ENCODE data around the gene CD1E.

Gene CD1E

GRCh38 chr1:158353303-158354075 lies at the start of gene CD1E:
Gene CD1E (plus strand): TSS chr1:158353894. CDS start chr1:158353989, 95 bp downstream.
- ATAC-seq: no peak
- Mint-ChIP-seq H3K27me3 (peaks cover 35% of the 10 kb centered on the region), H3K9me3 (no peaks in the 10 kb centered on the region), H3K4me3 (no peak within 1 kb of the TSS), H3K27ac (peak within 1 kb of the TSS in 1 of 2 donors; percentile 2), H3K4me1 (no peaks in the 10 kb centered on the region)
- no peak for DNase-seq

- Mint-ChIP-seq H3K4me1 (no peaks in the 10 kb centered on the region), H3K4me3 (no peak overlapping the region), H3K9me3 (peaks cover 15 to 28% of the 10 kb centered on the region in 2 donors), H3K27ac (no peak overlapping the region), H3K27me3 (no peaks in the 10 kb centered on the region)
- DNase-seq (no peak), ATAC-seq (no peak)
These were observed 43.1 kb upstream of the CD1E start for GRCh38 chr1:158310623-158311022.

DNA sequence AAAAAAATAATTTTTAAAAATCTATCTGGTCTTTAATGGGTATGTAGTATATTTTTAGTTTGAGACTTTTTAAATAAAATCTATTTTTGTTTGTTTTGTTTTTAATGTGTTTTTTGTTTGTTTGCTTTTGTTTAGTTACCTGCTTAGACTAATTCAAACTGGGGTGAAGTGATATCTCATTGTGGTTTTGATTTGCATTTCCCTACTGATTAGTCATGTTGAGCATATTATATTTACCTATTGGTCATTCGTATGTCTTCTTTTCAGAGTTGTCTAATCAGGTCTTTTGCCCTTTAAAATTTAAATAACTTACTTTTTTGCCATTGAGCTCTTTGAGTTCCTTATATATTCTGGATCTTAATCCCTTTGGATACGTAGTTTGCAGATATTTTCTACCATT lies 42.6 kb upstream of the CD1E start:
- Mint-ChIP-seq H3K9me3 (peaks cover 15 to 28% of the 10 kb centered on the region in 2 donors), H3K27me3 (no peaks in the 10 kb centered on the region), H3K4me1 (no peaks in the 10 kb centered on the region), H3K4me3 (no peak overlapping the region), H3K27ac (no peak overlapping the region)
- no peak for DNase-seq
- no peak for ATAC-seq

GRCh38 chr1:158323866-158324265 lies 29.8 kb upstream of the CD1E start:
- no peak overlapping the region for H3K27ac Mint-ChIP-seq
- H3K27me3 Mint-ChIP-seq: peaks cover 19% of the 10 kb centered on the region
- peaks cover 0 to 11% of the 10 kb centered on the region in 2 donors for H3K9me3 Mint-ChIP-seq
- DNase-seq (no peak), ATAC-seq (no peak)
- no peak overlapping the region for H3K4me3 Mint-ChIP-seq
- H3K4me1 Mint-ChIP-seq: no peaks in the 10 kb centered on the region

DNA sequence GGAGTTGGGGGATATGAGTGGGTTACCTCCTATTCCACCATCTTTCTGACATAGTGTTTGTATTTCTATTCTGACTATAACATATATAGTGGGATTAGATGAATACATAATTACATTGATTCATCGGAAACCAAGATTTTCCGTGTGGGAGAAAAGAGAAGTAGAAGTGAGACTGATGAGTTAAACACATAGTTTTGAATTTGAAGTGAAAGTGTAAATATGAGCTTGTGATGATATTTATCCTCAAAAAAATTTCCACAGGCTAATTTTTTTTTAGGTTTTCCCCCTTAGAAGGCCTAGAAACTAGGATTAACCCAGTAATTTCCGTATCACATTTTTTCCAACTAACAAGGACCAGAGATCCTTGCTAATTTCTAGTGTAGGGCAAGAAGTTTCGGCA lies 29.3 kb upstream of the CD1E start:
- no peak overlapping the region for H3K4me3 Mint-ChIP-seq
- DNase-seq (no peak), ATAC-seq (no peak)
- peaks cover 22% of the 10 kb centered on the region for H3K27me3 Mint-ChIP-seq
- H3K27ac Mint-ChIP-seq: no peak overlapping the region
- H3K9me3 Mint-ChIP-seq: peaks cover 0 to 11% of the 10 kb centered on the region in 2 donors
- no peaks in the 10 kb centered on the region for H3K4me1 Mint-ChIP-seq

GRCh38 chr1:158327481-158327880 lies 26.2 kb upstream of the CD1E start:
- no peak overlapping the region for H3K4me3 Mint-ChIP-seq
- H3K27me3 Mint-ChIP-seq: peaks cover 20% of the 10 kb centered on the region
- DNase-seq (no peak), ATAC-seq (no peak)
- peaks cover 0 to 11% of the 10 kb centered on the region in 2 donors for H3K9me3 Mint-ChIP-seq
- H3K27ac Mint-ChIP-seq: no peak overlapping the region
- H3K4me1 Mint-ChIP-seq: no peaks in the 10 kb centered on the region

- no peak overlapping the region for H3K27ac Mint-ChIP-seq
- no peak for ATAC-seq
These were observed 25.3 kb upstream of the CD1E start for GRCh38 chr1:158328426-158328825.

DNA sequence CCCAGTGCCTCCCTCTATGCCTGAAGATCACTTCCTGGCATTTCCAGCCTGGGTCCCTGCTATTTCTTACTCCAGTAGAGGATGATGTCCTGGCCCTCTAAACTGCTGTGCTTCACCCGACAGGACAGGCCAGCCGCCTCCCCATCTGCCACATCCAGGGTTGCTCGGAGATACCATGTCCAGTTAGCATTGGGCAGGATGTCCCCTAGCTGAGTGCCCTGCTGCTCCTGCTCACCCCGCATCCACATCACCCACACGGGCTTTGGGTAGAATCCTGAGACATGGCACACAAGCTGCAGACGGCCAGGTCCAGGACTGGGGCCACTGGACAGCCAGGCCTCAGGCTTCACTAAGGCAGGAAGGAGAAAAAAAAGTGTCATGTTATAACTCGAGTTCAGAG lies 24.4 kb upstream of the CD1E start:
- ATAC-seq (no peak), DNase-seq (no peak)
- H3K27ac Mint-ChIP-seq: no peak overlapping the region
- no peak overlapping the region for H3K4me3 Mint-ChIP-seq
- H3K9me3 Mint-ChIP-seq: no peaks in the 10 kb centered on the region
- peaks cover 6% of the 10 kb centered on the region for H3K4me1 Mint-ChIP-seq
- H3K27me3 Mint-ChIP-seq: peaks cover 16% of the 10 kb centered on the region

More at GRCh38 chr1:158328426-158328825, 25.3 kb upstream of the CD1E start:
- peaks cover 0 to 2% of the 10 kb centered on the region in 2 donors for H3K9me3 Mint-ChIP-seq
- peaks cover 15% of the 10 kb centered on the region for H3K27me3 Mint-ChIP-seq
- peaks cover 3% of the 10 kb centered on the region for H3K4me1 Mint-ChIP-seq
- H3K4me3 Mint-ChIP-seq: no peak overlapping the region
- DNase-seq: no peak

DNA sequence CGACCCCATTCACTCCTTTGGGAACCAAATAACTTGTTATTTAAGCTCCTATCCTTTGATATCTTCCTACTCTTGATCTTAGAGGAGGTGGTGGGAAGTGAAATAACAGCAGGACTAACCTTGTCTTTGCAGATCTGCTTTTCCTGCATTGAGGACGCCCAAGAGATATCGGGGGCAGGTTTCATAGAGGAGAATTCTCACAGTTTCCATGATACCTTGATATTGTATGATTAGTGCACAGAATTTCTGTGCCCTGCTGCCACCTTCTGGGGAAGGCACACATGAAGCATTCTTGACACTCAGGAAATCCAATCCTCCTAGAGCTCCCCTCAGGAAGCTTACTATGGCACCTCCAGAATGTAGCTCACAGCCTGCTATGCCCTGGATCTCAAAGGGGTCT lies 24.0 kb upstream of the CD1E start:
- H3K27ac Mint-ChIP-seq: no peak overlapping the region
- no peak overlapping the region for H3K4me3 Mint-ChIP-seq
- H3K4me1 Mint-ChIP-seq: peaks cover 6% of the 10 kb centered on the region
- ATAC-seq (no peak), DNase-seq (no peak)
- peaks cover 16% of the 10 kb centered on the region for H3K27me3 Mint-ChIP-seq
- no peaks in the 10 kb centered on the region for H3K9me3 Mint-ChIP-seq

DNA sequence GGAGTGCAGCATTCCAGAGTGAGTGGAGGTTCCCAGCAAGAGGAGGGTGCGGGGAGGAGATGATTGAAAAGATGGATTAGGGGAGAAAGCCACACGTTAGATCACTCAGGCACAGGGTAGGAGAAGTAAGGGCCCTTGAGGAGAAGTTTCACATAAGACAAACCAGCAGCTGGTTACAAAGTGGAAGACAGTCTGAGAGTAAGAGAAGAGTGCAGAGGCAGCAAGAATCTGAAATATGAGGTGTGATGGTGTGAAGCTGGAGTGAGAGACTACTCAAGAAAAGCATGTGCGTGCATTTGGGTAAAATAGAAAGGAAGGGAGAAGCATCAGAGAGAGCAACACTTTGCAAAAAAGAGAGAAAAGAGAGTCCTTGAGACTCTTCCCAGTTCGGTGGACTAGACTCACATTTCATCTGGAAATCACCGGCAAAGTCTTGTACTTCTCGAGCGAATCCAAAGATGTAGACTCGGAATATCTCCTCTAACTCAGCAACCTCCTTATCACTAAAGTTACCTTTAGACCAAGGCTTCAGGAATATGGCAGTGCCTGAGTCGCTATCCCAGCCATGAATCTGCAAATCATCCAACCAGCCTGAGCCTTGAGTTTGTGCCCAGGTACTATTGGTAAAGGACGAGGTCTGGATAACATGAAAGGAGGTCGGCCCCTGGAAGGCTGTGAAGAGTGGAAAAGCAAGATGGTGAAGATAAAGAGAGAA lies 23.1 kb upstream of the CD1E start:
- DNase-seq: no peak
- peaks cover 6% of the 10 kb centered on the region for H3K4me1 Mint-ChIP-seq
- no peak overlapping the region for H3K27ac Mint-ChIP-seq
- H3K4me3 Mint-ChIP-seq: no peak overlapping the region
- ATAC-seq: no peak
- H3K9me3 Mint-ChIP-seq: no peaks in the 10 kb centered on the region
- peaks cover 16% of the 10 kb centered on the region for H3K27me3 Mint-ChIP-seq

- Mint-ChIP-seq H3K4me3 (no peak overlapping the region), H3K4me1 (peaks cover 6% of the 10 kb centered on the region), H3K27ac (no peak overlapping the region), H3K9me3 (no peaks in the 10 kb centered on the region), H3K27me3 (peaks cover 16% of the 10 kb centered on the region)
- DNase-seq: no peak
- ATAC-seq: no peak
These were observed 22.6 kb upstream of the CD1E start for GRCh38 chr1:158331106-158331425.

- Mint-ChIP-seq H3K9me3 (no peaks in the 10 kb centered on the region), H3K4me3 (no peak within 1 kb of the TSS), H3K27ac (no peak within 1 kb of the TSS), H3K4me1 (peaks cover 6% of the 10 kb centered on the region), H3K27me3 (peaks cover 16% of the 10 kb centered on the region)
- DNase-seq (no peak), ATAC-seq (no peak)
These were observed 22.1 kb upstream of the CD1E start, which contains the start of gene CD1B for GRCh38 chr1:158331481-158332150. Gene CD1B (minus strand): TSS chr1:158331531. CDS start chr1:158331423, 108 bp downstream.

DNA sequence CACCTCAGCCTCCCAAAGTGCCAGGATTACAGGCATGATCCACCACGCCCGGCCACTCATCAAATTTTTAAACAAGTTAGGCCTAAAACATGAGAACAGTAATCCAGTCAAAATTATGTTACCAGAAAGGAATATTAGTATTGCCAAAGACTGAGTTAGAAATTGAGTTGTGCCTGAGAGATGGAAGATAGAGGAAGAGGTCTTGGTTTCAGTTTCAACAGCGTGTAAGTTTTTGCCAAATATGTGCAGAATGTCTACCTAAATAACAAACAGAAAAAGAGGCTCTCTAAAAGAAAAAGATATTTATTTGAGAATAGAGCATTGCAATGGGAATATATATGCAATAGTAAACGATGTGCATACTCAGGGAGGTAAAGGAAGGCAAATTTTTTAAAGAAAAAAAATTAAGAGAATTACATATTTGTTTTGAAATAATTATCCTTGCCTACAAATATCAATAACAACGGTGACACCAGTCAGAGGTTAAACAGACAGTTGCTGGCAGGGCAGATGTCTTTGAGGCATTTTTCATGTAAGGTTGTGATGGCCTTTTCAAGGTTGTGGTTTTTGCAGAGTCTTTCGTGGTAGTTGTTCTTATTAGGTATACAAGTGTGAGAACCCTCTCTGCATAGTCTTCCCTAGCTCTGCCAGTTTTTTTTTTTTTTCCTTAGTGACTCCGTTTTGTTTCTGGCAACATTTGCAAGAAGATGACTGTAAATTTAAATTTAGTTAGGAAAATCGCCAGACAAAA lies 20.1 kb upstream of the CD1E start:
- H3K27ac Mint-ChIP-seq: peak overlapping the region in 1 of 2 donors; percentile 43
- peaks cover 6% of the 10 kb centered on the region for H3K4me1 Mint-ChIP-seq
- H3K27me3 Mint-ChIP-seq: peaks cover 15% of the 10 kb centered on the region
- ATAC-seq (no peak), DNase-seq (no peak)
- peaks cover 5 to 7% of the 10 kb centered on the region in 2 donors for H3K9me3 Mint-ChIP-seq
- H3K4me3 Mint-ChIP-seq: no peak overlapping the region

- Mint-ChIP-seq H3K4me1 (peaks cover 6% of the 10 kb centered on the region), H3K4me3 (no peak overlapping the region), H3K27me3 (peaks cover 7% of the 10 kb centered on the region), H3K27ac (no peak overlapping the region), H3K9me3 (peaks cover 7 to 10% of the 10 kb centered on the region in 2 donors)
- ATAC-seq: no peak
- DNase-seq: no peak
These were observed 19.0 kb upstream of the CD1E start for GRCh38 chr1:158334526-158335212.

DNA sequence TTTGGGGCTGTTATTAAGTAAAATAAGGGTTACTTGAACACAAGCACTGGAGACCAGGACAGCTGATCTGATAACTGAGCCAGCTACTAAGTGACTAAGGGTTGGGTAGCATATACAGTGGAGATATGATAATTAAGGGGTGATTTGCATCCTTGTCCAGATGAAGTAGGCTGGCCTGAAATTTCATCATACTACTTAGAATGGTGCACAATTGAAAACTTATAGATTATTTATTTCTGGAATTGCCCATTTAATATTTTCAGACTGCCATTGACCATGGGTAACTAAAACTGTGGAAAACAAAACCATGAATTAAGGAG lies 18.5 kb upstream of the CD1E start:
- Mint-ChIP-seq H3K4me1 (peaks cover 6% of the 10 kb centered on the region), H3K4me3 (no peak overlapping the region), H3K27ac (no peak overlapping the region), H3K27me3 (peaks cover 7% of the 10 kb centered on the region), H3K9me3 (peaks cover 9 to 10% of the 10 kb centered on the region in 2 donors)
- ATAC-seq (no peak), DNase-seq (no peak)
